Astrocyte (in vitro differentiated cells and primary cell): Measurements from ENCODE around the gene RLN3. TPM values are rescaled to one million over a fixed set of nuclear protein-coding genes. Genes with fewer than 3 reads are reported as not detected.

Experiments used
- DNase-seq: peaks from one replicate; pipeline ENCODE4 v3.0.0-alpha.2; 2010; ENCODE audit warnings: low read depth
- FAIRE-seq: peaks from 2 replicates; lab custom pipeline; 2011; peaks lifted over from hg19 to GRCh38; lab: Jason Lieb, UNC
- H2AFZ ChIP-seq: 2 replicates; pipeline ENCODE4 v1.6.0; 2012; ENCODE audit warnings: low read depth, low read length, inconsistent platforms
- H3K27ac ChIP-seq: 2 replicates; pipeline ENCODE4 v1.5.1; 2011; ENCODE audit warnings: low read depth, low read length, inconsistent platforms
- H3K27me3 ChIP-seq: 2 replicates; pipeline ENCODE4 v1.6.0; 2011; ENCODE audit warnings: low read length, inconsistent platforms; ENCODE audit not compliant: insufficient read depth
- H3K36me3 ChIP-seq: 2 replicates; pipeline ENCODE4 v1.5.1; 2011; ENCODE audit warnings: low read length, inconsistent platforms; ENCODE audit not compliant: insufficient read depth
- H3K4me1 ChIP-seq: 2 replicates; pipeline ENCODE4 v1.5.1; 2011; ENCODE audit warnings: low read length, inconsistent platforms; ENCODE audit not compliant: insufficient read depth
- H3K4me2 ChIP-seq: 2 replicates; pipeline ENCODE4 v1.6.0; 2012; ENCODE audit warnings: low read length, inconsistent platforms
- H3K4me3 ChIP-seq: 2 replicates; pipeline ENCODE4 v1.5.1; 2011; ENCODE audit warnings: low read depth, mild to moderate bottlenecking, low read length, inconsistent platforms; ENCODE audit not compliant: insufficient read depth
- H3K79me2 ChIP-seq: 2 replicates; pipeline ENCODE4 v1.6.0; 2012; ENCODE audit warnings: mild to moderate bottlenecking, low read length, inconsistent platforms; ENCODE audit not compliant: insufficient read depth
- H3K9ac ChIP-seq: 2 replicates; pipeline ENCODE4 v1.6.0; 2012; ENCODE audit warnings: mild to moderate bottlenecking, low read length, inconsistent platforms
- H3K9me3 ChIP-seq: 2 replicates; pipeline ENCODE4 v1.5.1; 2012; ENCODE audit warnings: low read depth, mild to moderate bottlenecking, low read length, inconsistent platforms; ENCODE audit not compliant: insufficient read depth
- H4K20me1 ChIP-seq: 2 replicates; pipeline ENCODE4 v1.6.0; 2012; ENCODE audit warnings: low read length, inconsistent platforms; ENCODE audit not compliant: insufficient read depth
- H3K27ac Mint-ChIP-seq: one replicate; pipeline ENCODE4 v1.8.0; 2021; ENCODE audit warnings: mild to moderate bottlenecking, mixed read lengths; ENCODE audit not compliant: unreplicated experiment
- H3K27me3 Mint-ChIP-seq: one replicate; pipeline ENCODE4 v1.8.0; 2021; ENCODE audit warnings: low read depth, mixed read lengths; ENCODE audit not compliant: unreplicated experiment
- H3K36me3 Mint-ChIP-seq: one replicate; pipeline ENCODE4 v1.8.0; 2021; ENCODE audit warnings: low read depth, mixed read lengths; ENCODE audit not compliant: unreplicated experiment
- H3K4me1 Mint-ChIP-seq: one replicate; pipeline ENCODE4 v1.8.0; 2021; ENCODE audit warnings: low read depth, mixed read lengths; ENCODE audit not compliant: unreplicated experiment
- H3K4me3 Mint-ChIP-seq: one replicate; pipeline ENCODE4 v1.8.0; 2021; ENCODE audit warnings: mild to moderate bottlenecking, moderate library complexity, mixed read lengths; ENCODE audit not compliant: unreplicated experiment
- H3K9me3 Mint-ChIP-seq: one replicate; pipeline ENCODE4 v1.8.0; 2021; ENCODE audit warnings: mild to moderate bottlenecking, mixed read lengths; ENCODE audit not compliant: unreplicated experiment
- EZH2 ChIP-seq: IDR thresholded peaks from 2 replicates; pipeline ENCODE4 v1.6.1; 2012; ENCODE audit warnings: mild to moderate bottlenecking, low read length, inconsistent platforms; ENCODE audit not compliant: insufficient read depth
- total RNA-seq: library from RNA; stranded (reverse); gene quantifications from 2 replicates; pipeline ENCODE4 v1.2.1, GENCODE V29; 2021
- TF ChIP-seq, protein P1 (sequence below): IDR thresholded peaks from 2 replicates; pipeline ENCODE4 v1.5.1; 2011; ENCODE audit warnings: low read depth, mild to moderate bottlenecking, inconsistent platforms, low read length, moderate library complexity; ENCODE audit not compliant: insufficient read depth

Gene RLN3
- total RNA-seq, 1 donor from 2014 or later, result not detected

DNA sequence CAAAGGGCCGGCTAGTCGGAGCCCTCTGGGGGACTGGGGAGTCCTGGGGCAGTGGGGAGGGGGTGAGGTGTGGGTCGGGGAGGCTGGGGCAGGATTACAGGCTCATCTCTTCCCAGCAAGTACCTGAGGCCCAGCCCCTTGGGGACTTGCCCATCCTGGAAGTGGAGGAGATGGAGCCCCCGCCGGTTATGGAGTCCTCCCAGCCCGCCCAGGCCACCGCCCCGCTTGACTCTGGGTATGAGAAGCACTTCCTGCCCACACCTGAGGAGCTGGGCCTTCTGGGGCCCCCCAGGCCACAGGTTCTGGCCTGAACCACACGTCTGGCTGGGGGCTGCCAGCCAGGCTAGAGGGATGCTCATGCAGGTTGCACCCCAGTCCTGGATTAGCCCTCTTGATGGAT lies 24.0 kb downstream of the RLN3 start:
- H3K36me3 ChIP-seq, result no peaks in the 10 kb centered on the region

DNA sequence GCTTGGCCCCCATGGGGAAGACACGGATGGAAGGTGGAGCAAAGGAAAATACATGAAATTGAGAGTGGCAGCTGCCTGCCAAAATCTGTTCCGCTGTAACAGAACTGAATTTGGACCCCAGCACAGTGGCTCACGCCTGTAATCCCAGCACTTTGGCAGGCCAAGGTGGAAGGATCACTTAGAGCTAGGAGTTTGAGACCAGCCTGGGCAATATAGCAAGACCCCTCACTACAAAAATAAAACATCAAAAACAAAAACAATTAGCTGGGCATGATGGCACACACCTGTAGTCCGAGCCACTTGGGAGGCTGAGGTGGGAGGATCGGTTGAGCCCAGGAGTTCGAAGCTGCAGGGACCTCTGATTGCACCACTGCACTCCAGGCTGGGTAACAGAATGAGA lies 24.5 kb downstream of the RLN3 start:
- Mint-ChIP-seq H3K4me3 (no peak overlapping the region), H3K4me1 (no peaks in the 10 kb centered on the region), H3K27me3 (peaks cover 16% of the 10 kb centered on the region), H3K9me3 (peaks cover 1% of the 10 kb centered on the region), H3K36me3 (peaks cover 8% of the 10 kb centered on the region), H3K27ac (no peak overlapping the region)
- Histone ChIP-seq H2AFZ (no peak overlapping the region), H3K4me2 (no peak overlapping the region), H3K4me3 (no peak overlapping the region), H4K20me1 (no peaks in the 10 kb centered on the region), H3K9ac (no peak overlapping the region), H3K9me3 (peaks cover 6% of the 10 kb centered on the region), H3K27ac (no peak overlapping the region), H3K36me3 (no peaks in the 10 kb centered on the region), H3K4me1 (no peaks in the 10 kb centered on the region), H3K79me2 (no peaks in the 10 kb centered on the region), H3K27me3 (no peaks in the 10 kb centered on the region)
- no peak for DNase-seq
- TF ChIP-seq, protein P1, sequence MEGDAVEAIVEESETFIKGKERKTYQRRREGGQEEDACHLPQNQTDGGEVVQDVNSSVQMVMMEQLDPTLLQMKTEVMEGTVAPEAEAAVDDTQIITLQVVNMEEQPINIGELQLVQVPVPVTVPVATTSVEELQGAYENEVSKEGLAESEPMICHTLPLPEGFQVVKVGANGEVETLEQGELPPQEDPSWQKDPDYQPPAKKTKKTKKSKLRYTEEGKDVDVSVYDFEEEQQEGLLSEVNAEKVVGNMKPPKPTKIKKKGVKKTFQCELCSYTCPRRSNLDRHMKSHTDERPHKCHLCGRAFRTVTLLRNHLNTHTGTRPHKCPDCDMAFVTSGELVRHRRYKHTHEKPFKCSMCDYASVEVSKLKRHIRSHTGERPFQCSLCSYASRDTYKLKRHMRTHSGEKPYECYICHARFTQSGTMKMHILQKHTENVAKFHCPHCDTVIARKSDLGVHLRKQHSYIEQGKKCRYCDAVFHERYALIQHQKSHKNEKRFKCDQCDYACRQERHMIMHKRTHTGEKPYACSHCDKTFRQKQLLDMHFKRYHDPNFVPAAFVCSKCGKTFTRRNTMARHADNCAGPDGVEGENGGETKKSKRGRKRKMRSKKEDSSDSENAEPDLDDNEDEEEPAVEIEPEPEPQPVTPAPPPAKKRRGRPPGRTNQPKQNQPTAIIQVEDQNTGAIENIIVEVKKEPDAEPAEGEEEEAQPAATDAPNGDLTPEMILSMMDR, result no peak
- TF ChIP-seq EZH2, result no peak
- FAIRE-seq, result no peak

More for the DNA sequence above, 24.0 kb downstream of the RLN3 start:
- H3K4me2 ChIP-seq, result no peak overlapping the region
- DNase-seq (no peak), FAIRE-seq (no peak)
- Mint-ChIP-seq H3K4me3 (no peak overlapping the region), H3K36me3 (peaks cover 8% of the 10 kb centered on the region), H3K9me3 (peaks cover 1% of the 10 kb centered on the region), H3K27ac (no peak overlapping the region), H3K4me1 (no peaks in the 10 kb centered on the region), H3K27me3 (peaks cover 16% of the 10 kb centered on the region)
- no peaks in the 10 kb centered on the region for H3K79me2 ChIP-seq
- peaks cover 6% of the 10 kb centered on the region for H3K9me3 ChIP-seq
- no peak overlapping the region for H2AFZ ChIP-seq
- H4K20me1 ChIP-seq, result no peaks in the 10 kb centered on the region
- no peak for TF ChIP-seq EZH2
- TF ChIP-seq, protein P1, result no peak
- no peak overlapping the region for H3K4me3 ChIP-seq
- H3K9ac ChIP-seq, result no peak overlapping the region
- H3K27ac ChIP-seq, result no peak overlapping the region
- no peaks in the 10 kb centered on the region for H3K27me3 ChIP-seq
- H3K4me1 ChIP-seq, result no peaks in the 10 kb centered on the region

DNA sequence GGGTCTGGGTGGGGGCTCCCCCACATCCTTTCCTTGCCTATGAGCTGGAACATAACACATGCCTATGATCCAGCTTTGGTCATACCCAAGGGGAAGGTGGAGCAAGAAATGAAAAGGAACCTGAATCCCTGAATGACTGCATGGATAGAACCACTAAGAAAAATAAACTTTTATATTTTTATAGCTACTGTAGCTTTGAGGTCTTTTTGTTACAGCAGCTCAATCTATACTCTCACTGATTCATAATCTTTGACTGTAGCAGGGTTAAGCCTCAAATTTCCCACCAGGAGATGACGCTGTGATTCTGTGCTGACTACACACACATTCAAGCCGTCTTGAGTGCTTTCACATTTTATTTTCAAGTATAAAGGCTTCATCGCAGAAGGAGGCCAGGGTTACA lies 25.1 kb downstream of the RLN3 start:
- FAIRE-seq (no peak), DNase-seq (no peak)
- TF ChIP-seq EZH2, result no peak
- TF ChIP-seq, protein P1, result no peak
- Mint-ChIP-seq H3K9me3 (peaks cover 1% of the 10 kb centered on the region), H3K27ac (no peak overlapping the region), H3K4me3 (no peak overlapping the region), H3K27me3 (peaks cover 19% of the 10 kb centered on the region), H3K4me1 (no peaks in the 10 kb centered on the region), H3K36me3 (peaks cover 8% of the 10 kb centered on the region)
- Histone ChIP-seq H3K9ac (no peak overlapping the region), H3K79me2 (no peaks in the 10 kb centered on the region), H3K9me3 (peaks cover 6% of the 10 kb centered on the region), H3K4me2 (no peak overlapping the region), H3K27ac (no peak overlapping the region), H3K36me3 (no peaks in the 10 kb centered on the region), H4K20me1 (no peaks in the 10 kb centered on the region), H2AFZ (no peak overlapping the region), H3K27me3 (no peaks in the 10 kb centered on the region), H3K4me3 (no peak overlapping the region), H3K4me1 (peaks cover 2% of the 10 kb centered on the region)
